ENCODE data around the gene TBX19.

DNA sequence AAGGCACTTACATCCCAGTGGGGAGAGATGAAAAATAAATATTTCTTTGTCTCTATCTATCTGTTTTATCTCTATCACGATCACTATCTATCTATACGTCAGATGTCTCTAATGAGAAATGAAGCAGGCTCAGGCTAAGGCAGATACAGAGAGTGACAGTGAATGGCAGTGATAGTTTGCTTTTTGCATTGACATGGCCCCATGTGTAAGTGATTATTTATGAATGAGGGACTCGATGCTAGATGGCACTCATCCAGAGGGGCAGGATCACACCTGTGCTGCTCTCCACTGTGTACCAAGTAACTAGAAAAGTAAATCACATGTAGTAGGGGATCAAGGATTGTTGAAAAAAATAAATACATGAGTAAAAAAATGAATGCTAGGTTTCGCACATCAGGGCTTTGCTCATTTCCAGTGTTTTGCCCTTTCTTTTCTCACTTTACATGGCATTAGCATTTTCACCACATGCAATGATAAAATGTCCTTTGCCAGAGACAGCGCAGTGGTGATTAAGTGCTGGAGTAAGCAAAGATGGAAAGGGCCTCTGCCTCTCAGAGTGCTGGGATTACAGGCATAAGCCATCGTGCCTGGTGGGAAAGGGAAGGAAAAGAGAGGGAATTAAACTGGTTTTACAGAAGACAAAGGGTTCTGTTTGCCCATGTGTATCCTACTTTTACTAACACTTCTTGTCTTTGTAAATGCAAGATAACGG lies 16.5 kb downstream of the TBX19 start:
- TF ChIP-seq CEBPB (IDR thresholded peaks at IDR 0.05; ENCODE audit: low read depth, low read length) (no peak), RAD21 (IDR thresholded peaks at IDR 0.05; ENCODE audit: low read length) (no peak), NFE2L2 (IDR thresholded peaks at IDR 0.05; ENCODE audit: low read depth, low read length) (no peak), SMC3 (IDR thresholded peaks at IDR 0.05; ENCODE audit: low read depth, low read length) (no peak), CHD1 (IDR thresholded peaks at IDR 0.05; ENCODE audit: low read depth, low read length) (no peak), POLR2A (IDR thresholded peaks at IDR 0.05; ENCODE audit: low read depth, low read length) (no peak), MXI1 (IDR thresholded peaks at IDR 0.05; ENCODE audit: borderline replicate concordance, low read depth, low read length) (no peak), ELK1 (IDR thresholded peaks at IDR 0.05; ENCODE audit: borderline replicate concordance, low read depth, low read length) (no peak), MAFK (IDR thresholded peaks at IDR 0.05; ENCODE audit: low read depth, low read length) (no peak), RCOR1 (IDR thresholded peaks at IDR 0.05; ENCODE audit: insufficient replicate concordance, low read length) (no peak)
- TF ChIP-seq, protein P1, sequence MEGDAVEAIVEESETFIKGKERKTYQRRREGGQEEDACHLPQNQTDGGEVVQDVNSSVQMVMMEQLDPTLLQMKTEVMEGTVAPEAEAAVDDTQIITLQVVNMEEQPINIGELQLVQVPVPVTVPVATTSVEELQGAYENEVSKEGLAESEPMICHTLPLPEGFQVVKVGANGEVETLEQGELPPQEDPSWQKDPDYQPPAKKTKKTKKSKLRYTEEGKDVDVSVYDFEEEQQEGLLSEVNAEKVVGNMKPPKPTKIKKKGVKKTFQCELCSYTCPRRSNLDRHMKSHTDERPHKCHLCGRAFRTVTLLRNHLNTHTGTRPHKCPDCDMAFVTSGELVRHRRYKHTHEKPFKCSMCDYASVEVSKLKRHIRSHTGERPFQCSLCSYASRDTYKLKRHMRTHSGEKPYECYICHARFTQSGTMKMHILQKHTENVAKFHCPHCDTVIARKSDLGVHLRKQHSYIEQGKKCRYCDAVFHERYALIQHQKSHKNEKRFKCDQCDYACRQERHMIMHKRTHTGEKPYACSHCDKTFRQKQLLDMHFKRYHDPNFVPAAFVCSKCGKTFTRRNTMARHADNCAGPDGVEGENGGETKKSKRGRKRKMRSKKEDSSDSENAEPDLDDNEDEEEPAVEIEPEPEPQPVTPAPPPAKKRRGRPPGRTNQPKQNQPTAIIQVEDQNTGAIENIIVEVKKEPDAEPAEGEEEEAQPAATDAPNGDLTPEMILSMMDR (conservative IDR thresholded peaks at IDR 0.05; ENCODE audit: low read depth, low read length): no peak
